ENCODE results near the gene OGFRL1.

GRCh38 chr6:71351190-71351589 is 62.6 kb downstream of the OGFRL1 start:
- TF ChIP-seq ELF4 (CRISPR knock-in tag; IDR thresholded peaks at IDR 0.05; ENCODE audit: low read depth) (no peak), CTCF (IDR thresholded peaks at IDR 0.05) (no peak), ESRRA (CRISPR knock-in tag; IDR thresholded peaks at IDR 0.05; ENCODE audit: borderline replicate concordance) (no peak), USF2 (CRISPR knock-in tag; IDR thresholded peaks at IDR 0.05) (no peak), ZBTB43 (CRISPR knock-in tag; IDR thresholded peaks at IDR 0.05) (no peak), ZNF263 (CRISPR knock-in tag; IDR thresholded peaks at IDR 0.05; ENCODE audit: low read depth) (no peak), ATF2 (CRISPR knock-in tag; IDR thresholded peaks at IDR 0.05; ENCODE audit: borderline replicate concordance, low read depth) (no peak), MAX (CRISPR knock-in tag; IDR thresholded peaks at IDR 0.05) (no peak), PRDM15 (CRISPR knock-in tag; IDR thresholded peaks at IDR 0.05) (no peak), NR1H2 (CRISPR knock-in tag; IDR thresholded peaks at IDR 0.05) (no peak), FOXP1 (CRISPR knock-in tag; IDR thresholded peaks at IDR 0.05; ENCODE audit: borderline replicate concordance) (no peak)

Data from WTC11 (cell line).